GM12891 (cell line): ENCODE data around the gene GPC6.

Experiments used
- POLR2A ChIP-seq: IDR thresholded peaks from 2 replicates; pipeline ENCODE4 v1.6.1; 2011; ENCODE audit warnings: low read depth, low read length, control low read depth
- POLR2AphosphoS5 ChIP-seq: IDR thresholded peaks from 2 replicates; pipeline ENCODE4 v1.6.1; 2011; ENCODE audit warnings: low read depth, low read length, control low read depth
- TAF1 ChIP-seq: IDR thresholded peaks from 2 replicates; pipeline ENCODE4 v1.6.1; 2011; ENCODE audit warnings: low read depth, low read length, control low read depth

- TF ChIP-seq POLR2A (no peak), POLR2AphosphoS5 (no peak), TAF1 (no peak)
Observed at GRCh38 chr13:94427313-94427953, 1200.8 kb downstream of the GPC6 start.
